DMS153 (cell line): Measurements from ENCODE around the gene KCNQ2.
A peak's percentile ranks its signal among the peaks of the same experiment; 100 is the strongest.

Experiments
- DNase-seq: peaks from one replicate; lab custom pipeline; 2025; lab: John Stamatoyannopoulos, UW

KCNQ2 gene

GRCh38 chr20:63417097-63417737 is 55.2 kb downstream of the KCNQ2 start:
- DNase-seq, result no peak

GRCh38 chr20:63416631-63417030 is 55.8 kb downstream of the KCNQ2 start:
- no peak for DNase-seq

- no peak for DNase-seq
Measured at GRCh38 chr20:63415647-63416391, 56.6 kb downstream of the KCNQ2 start.

- no peak for DNase-seq
Measured at GRCh38 chr20:63414720-63415430, 57.6 kb downstream of the KCNQ2 start.

GRCh38 chr20:63413963-63414684 is 58.3 kb downstream of the KCNQ2 start:
- DNase-seq, result no peak

GRCh38 chr20:63413323-63413722 is 59.1 kb downstream of the KCNQ2 start:
- no peak for DNase-seq

GRCh38 chr20:63412889-63413288 is 59.6 kb downstream of the KCNQ2 start:
- DNase-seq, result no peak

- peak; percentile 20 for DNase-seq
Measured at GRCh38 chr20:63411898-63412631, 60.4 kb downstream of the KCNQ2 start.

GRCh38 chr20:63411151-63411897 is 61.1 kb downstream of the KCNQ2 start:
- no peak for DNase-seq

GRCh38 chr20:63409834-63410435 is 62.5 kb downstream of the KCNQ2 start:
- DNase-seq, result no peak

- no peak for DNase-seq
Measured at GRCh38 chr20:63409066-63409833, 63.2 kb downstream of the KCNQ2 start.

- no peak for DNase-seq
Measured at GRCh38 chr20:63408684-63409046, 63.8 kb downstream of the KCNQ2 start.

- no peak for DNase-seq
Measured at GRCh38 chr20:63407928-63408683, 64.3 kb downstream of the KCNQ2 start.

GRCh38 chr20:63406617-63407245 is 65.7 kb downstream of the KCNQ2 start:
- no peak for DNase-seq

GRCh38 chr20:63406011-63406410 is 66.4 kb downstream of the KCNQ2 start:
- no peak for DNase-seq

- DNase-seq, result no peak
Measured at GRCh38 chr20:63405102-63405730, 67.2 kb downstream of the KCNQ2 start.

GRCh38 chr20:63404129-63405085 is 68.0 kb downstream of the KCNQ2 start:
- DNase-seq, result peak; percentile 34
